ENCODE results near the gene ZNF503.

- TF ChIP-seq CTCF (IDR thresholded peaks at IDR 0.05; ENCODE audit: insufficient read depth, low read length, poor library complexity, severe bottlenecking): no peak
- TF ChIP-seq EZH2phosphoT487 (conservative IDR thresholded peaks at IDR 0.05; ENCODE audit: low read length): no peak
Measured at GRCh38 chr10:75431180-75432111, 29.9 kb upstream of the ZNF503 start, which contains the start of gene LRMDA.
